Fibroblast of the aortic adventitia (primary cell): ENCODE results near the gene SASH1. TPM values are rescaled to one million over a fixed set of nuclear protein-coding genes. Genes with fewer than 3 reads are reported as not detected.
A peak's percentile ranks its signal among the peaks of the same experiment; 100 is the strongest.

Source experiments
- DNase-seq: peaks from one replicate; pipeline ENCODE4 v3.0.0-alpha.2; 2010; ENCODE audit warnings: low read depth
- H3K4me3 ChIP-seq: 2 replicates; pipeline ENCODE4 v1.5.1; 2011; ENCODE audit warnings: low read depth, mild to moderate bottlenecking, control low read depth, low read length, moderate library complexity
- total RNA-seq: library from RNA; depleted of rRNA; stranded (reverse); fragments of >200 nt; gene quantifications from 2 replicates; pipeline ENCODE4 v1.2.3, GENCODE V29; 2012; ENCODE audit warnings: low replicate concordance
- TF ChIP-seq, protein P1 (sequence below): IDR thresholded peaks from 2 replicates; pipeline ENCODE4 v1.5.1; 2011; ENCODE audit warnings: mild to moderate bottlenecking, low read length, control low read depth, inconsistent platforms; ENCODE audit not compliant: insufficient read depth

SASH1 gene
- total RNA-seq, 1 donor = 59.5 TPM

DNA sequence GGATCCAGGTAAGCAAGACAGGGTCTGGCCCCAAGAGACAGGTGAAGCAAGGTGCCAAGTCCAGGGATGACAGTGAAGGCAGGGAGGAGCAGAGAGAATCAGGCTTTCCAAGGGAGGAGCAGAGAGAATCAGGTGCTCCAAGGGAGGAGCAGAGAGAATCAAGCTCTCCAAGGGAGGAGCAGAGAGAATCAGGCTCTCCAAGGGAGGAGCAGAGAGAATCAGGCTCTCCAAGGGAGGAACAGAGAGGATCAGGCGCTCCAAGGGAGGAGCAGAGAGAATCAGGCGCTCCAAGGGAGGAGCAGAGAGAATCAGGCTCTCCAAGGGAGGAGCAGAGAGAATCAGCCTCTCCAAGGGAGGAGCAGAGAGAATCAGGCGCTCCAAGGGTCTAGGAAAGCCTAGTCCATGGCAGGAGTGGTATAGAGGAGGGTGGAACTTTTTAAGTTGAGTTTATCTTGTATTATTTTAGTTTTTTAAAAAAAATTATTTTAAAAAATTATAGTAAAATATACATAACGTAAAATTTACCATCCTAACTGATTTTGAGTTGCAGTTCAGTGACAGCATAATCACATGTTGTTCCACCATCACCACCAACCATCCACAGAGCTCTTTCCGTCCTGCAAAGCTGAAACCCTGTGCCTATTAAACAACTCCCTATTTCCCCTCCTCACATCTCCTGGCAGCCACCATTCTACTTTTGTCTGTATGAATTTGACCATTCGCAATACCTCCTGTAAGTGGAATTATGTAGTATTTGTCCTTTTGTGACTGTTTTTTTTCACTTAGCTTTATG lies 64.1 kb downstream of the SASH1 start:
- no peak for DNase-seq
- TF ChIP-seq, protein P1, sequence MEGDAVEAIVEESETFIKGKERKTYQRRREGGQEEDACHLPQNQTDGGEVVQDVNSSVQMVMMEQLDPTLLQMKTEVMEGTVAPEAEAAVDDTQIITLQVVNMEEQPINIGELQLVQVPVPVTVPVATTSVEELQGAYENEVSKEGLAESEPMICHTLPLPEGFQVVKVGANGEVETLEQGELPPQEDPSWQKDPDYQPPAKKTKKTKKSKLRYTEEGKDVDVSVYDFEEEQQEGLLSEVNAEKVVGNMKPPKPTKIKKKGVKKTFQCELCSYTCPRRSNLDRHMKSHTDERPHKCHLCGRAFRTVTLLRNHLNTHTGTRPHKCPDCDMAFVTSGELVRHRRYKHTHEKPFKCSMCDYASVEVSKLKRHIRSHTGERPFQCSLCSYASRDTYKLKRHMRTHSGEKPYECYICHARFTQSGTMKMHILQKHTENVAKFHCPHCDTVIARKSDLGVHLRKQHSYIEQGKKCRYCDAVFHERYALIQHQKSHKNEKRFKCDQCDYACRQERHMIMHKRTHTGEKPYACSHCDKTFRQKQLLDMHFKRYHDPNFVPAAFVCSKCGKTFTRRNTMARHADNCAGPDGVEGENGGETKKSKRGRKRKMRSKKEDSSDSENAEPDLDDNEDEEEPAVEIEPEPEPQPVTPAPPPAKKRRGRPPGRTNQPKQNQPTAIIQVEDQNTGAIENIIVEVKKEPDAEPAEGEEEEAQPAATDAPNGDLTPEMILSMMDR = no peak

DNA sequence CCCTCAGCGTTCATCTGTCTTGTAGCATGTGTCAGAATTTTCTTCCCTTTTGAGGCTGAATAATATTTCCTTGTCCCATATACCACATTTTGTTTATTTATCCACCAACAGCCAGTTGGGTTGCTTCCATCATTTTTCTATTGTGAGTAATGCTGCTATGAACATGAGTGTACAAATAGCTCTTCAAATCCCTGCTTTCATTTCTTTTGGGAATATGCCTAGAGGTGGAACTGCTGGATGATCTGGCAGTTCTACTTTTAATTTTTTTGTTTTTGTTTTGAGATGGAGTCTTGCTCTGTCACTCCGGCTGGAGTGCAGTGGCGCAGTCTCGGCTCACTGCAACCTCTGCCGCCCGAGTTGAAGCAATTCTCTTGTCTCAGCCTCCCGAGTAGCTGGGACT lies 64.7 kb downstream of the SASH1 start:
- peak; percentile 98 for DNase-seq
- H3K4me3 ChIP-seq = no peak overlapping the region
- TF ChIP-seq, protein P1 = no peak

More for the DNA sequence above, 64.1 kb downstream of the SASH1 start:
- H3K4me3 ChIP-seq = no peak overlapping the region

DNA sequence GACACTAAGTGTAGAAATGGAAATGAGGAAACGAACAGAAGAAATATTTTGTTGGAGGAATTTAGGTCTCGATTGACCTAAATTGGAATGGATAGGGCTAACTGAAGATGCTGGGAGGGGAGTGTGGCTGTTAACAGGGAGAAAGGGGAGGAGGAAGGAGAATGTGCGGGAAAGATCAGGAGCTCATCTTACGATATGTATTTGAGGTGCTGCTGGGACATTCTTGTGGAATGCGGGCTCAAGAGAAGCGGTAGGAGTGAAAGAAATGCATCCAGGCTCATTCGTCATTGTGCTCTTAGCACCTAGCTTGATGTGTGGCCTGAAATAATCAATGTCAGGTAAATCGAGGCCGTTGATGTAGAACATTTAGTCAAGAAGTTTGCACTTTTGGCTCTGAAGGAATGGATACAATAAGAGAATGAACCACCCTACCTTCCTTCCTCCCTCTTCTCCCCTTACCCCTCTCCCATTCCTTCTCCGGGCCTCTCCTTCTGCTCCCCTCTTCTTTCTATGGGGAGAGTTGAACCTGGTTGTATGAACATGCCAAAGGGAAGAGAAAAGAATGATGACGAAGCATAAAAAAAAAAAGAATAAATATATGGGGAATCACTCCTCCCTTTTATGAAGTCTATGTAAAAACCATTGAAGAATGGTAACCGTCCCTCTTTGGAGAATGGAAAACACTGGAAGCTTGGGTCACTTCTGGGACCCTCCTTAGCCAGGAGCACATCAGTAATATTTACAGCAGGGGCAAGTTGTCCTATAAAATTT lies 70.9 kb downstream of the SASH1 start:
- no peak for DNase-seq
- TF ChIP-seq, protein P1 = no peak
- no peak overlapping the region for H3K4me3 ChIP-seq

DNA sequence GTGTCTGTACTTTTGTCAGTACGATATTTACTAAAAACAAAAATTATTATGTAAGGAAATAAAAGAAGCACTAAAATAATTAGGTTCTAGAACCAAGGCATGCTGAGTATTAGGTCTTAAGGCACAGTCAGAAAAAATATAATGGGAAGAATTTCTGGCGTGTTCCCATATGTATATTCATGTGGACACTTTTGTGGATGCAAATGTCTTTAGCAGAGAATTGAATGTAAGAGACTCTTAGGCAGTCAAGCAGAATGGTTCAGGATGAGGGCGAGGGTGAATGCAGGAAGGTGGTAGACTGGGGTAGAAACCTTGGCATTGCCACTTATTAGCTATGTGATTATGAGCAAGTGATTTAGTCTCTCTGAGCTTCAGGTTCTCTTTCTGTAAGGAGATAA lies 71.5 kb downstream of the SASH1 start:
- TF ChIP-seq, protein P1 = no peak
- no peak overlapping the region for H3K4me3 ChIP-seq
- no peak for DNase-seq

DNA sequence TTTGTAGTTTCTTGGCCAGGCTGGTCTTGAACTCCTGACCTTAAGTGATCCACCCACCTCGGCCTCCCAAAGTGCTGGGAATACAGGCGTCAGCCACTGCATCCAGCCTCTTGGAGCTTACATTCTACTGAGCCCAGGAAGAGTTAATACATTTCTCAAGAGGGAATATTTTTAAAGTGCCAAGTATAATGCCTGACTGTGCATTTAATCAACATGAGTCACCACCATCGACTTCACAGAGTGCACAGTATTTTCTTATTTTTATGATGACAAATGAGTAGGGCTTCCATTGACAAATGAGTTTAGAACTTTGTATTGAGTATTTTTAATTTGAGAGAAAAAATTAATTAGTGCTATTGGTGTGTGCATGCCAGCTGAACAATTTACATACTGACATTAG lies 72.2 kb downstream of the SASH1 start:
- DNase-seq = peak; percentile 87
- H3K4me3 ChIP-seq = no peak overlapping the region
- TF ChIP-seq, protein P1 = no peak

DNA sequence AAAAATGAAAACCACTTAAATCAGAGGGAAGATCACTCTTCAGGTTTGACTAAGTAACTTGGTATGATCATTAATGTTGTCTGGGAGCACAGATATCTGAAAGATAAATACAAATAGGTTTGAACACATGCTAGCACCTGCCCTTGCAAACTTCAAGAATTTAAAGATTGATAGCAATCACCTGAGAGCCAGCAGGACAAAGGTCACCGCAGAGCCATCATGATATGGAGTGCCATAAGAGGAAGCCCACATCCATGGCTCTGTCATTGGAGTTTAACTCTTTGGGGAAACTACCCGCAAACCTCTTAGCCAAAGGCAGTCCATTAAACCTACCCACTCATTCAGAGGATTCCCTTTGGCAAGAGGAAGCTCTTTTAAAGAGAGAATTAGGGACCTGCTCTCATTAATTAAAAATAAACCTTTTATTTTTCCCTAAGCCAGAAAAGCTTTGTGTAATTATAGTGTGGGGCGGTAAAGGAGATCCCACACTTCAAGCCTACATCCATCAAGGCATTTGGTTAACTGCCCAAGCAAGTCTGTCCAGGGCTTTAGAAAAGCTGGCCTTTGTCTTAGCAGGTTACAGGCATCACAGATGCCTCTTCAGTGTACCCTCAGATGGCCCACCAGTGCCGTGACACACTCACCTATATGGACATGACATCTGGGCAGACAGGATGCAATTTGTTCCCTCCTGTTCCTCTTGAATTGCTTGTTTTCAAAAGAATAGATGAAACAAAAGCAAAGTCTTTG lies 73.0 kb downstream of the SASH1 start:
- DNase-seq = no peak
- TF ChIP-seq, protein P1 = no peak

More for the DNA sequence above, 73.0 kb downstream of the SASH1 start:
- no peak overlapping the region for H3K4me3 ChIP-seq
